IMR-90 (cell line): ENCODE results near the gene ALS2CL. TPM values are rescaled to one million over a fixed set of nuclear protein-coding genes. Genes with fewer than 3 reads are reported as not detected.

Experiments
- ATAC-seq: fragments of 200-7000 bp; cut with Tn5 transposase; 2 replicates; pipeline ENCODE4 v1.9.1; 2020; ENCODE audit warnings: low read depth, mild to moderate bottlenecking, moderate library complexity
- Bru-seq: library from RNA; stranded (reverse); fragments of 400-500 nt; gene quantifications from one replicate; lab custom pipeline; 2021; lab: Mats Ljungman, UMichigan
- BruChase-seq, 2 experiments: library from RNA; stranded (reverse); fragments of 400-500 nt; gene quantifications; one replicate each; lab custom pipeline; 2021; lab: Mats Ljungman, UMichigan
- BruUV-seq: library from RNA; stranded (reverse); fragments of 400-500 nt; replicated peaks from 2 replicates; lab custom pipeline; 2021; lab: Mats Ljungman, UMichigan
- CTCF ChIA-PET: fragments of 300-600 bp; formaldehyde crosslinking; extraction: SDS; loops from one replicate; lab custom pipeline; 2021; ENCODE audit warnings: antibody characterized with exemption; lab: Yijun Ruan, JAX
- POLR2A ChIA-PET: fragments of 300-600 bp; sonication (Branson Sonifier 250); formaldehyde crosslinking; loops from one replicate; lab custom pipeline; 2022; ENCODE audit warnings: antibody characterized with exemption; ENCODE audit not compliant: unreplicated experiment; lab: Charles Lee
- DNase-seq: peaks from one replicate; pipeline ENCODE4 v3.0.0; 2013
- H2AFZ ChIP-seq: replicated peaks from 2 replicates; pipeline ENCODE3; 2013; ENCODE audit warnings: low read length, mild to moderate bottlenecking; ENCODE audit not compliant: poor library complexity
- H2AK5ac ChIP-seq: 2 replicates; pipeline ENCODE4 v1.6.1; 2013; ENCODE audit warnings: low read depth, low read length, inconsistent platforms
- H2AK9ac ChIP-seq: replicated peaks from 2 replicates; pipeline ENCODE3; 2013; ENCODE audit warnings: mild to moderate bottlenecking, low read depth, low read length, moderate library complexity; ENCODE audit not compliant: poor library complexity
- H2BK120ac ChIP-seq: 2 replicates; pipeline ENCODE4 v1.6.1; 2013; ENCODE audit warnings: low read depth, low read length, inconsistent platforms
- H2BK15ac ChIP-seq: 3 replicates; pipeline ENCODE4 v1.6.1; 2013; ENCODE audit warnings: low read depth, low read length, inconsistent platforms
- H2BK20ac ChIP-seq: 2 replicates; pipeline ENCODE4 v1.6.1; 2013; ENCODE audit warnings: low read depth, mild to moderate bottlenecking, inconsistent platforms, low read length, moderate library complexity
- H2BK5ac ChIP-seq: 2 replicates; pipeline ENCODE4 v1.6.1; 2013; ENCODE audit warnings: mild to moderate bottlenecking, low read depth, low read length, inconsistent platforms; ENCODE audit not compliant: poor library complexity, severe bottlenecking
- H3K14ac ChIP-seq: replicated peaks from 2 replicates; pipeline ENCODE4 v1.6.1; 2013; ENCODE audit warnings: low read depth, low read length, inconsistent platforms
- H3K18ac ChIP-seq: 2 replicates; pipeline ENCODE4 v1.6.1; 2013; ENCODE audit warnings: low read depth, low read length, control low read depth
- H3K23ac ChIP-seq: 2 replicates; pipeline ENCODE4 v1.6.1; 2013; ENCODE audit warnings: low read depth, low read length, inconsistent platforms
- H3K27ac ChIP-seq: 2 replicates; pipeline ENCODE4 v1.5.1; 2013; ENCODE audit warnings: mild to moderate bottlenecking, control low read depth, low read length; ENCODE audit not compliant: insufficient read depth
- H3K27me3 ChIP-seq: 2 replicates; pipeline ENCODE4 v1.6.1; 2013; ENCODE audit warnings: low read length; ENCODE audit not compliant: control insufficient read depth, insufficient read depth
- H3K36me3 ChIP-seq: 2 replicates; pipeline ENCODE4 v1.6.1; 2013; ENCODE audit warnings: low read length, mixed read lengths; ENCODE audit not compliant: control insufficient read depth, insufficient read depth
- H3K4ac ChIP-seq: 2 replicates; pipeline ENCODE4 v1.6.1; 2013; ENCODE audit warnings: low read depth, low read length, inconsistent platforms
- H3K4me1 ChIP-seq: 2 replicates; pipeline ENCODE4 v1.6.1; 2013; ENCODE audit warnings: low read length, mixed read lengths; ENCODE audit not compliant: control insufficient read depth, insufficient read depth
- H3K4me2 ChIP-seq: 2 replicates; pipeline ENCODE4 v1.6.1; 2013; ENCODE audit warnings: low read depth, mild to moderate bottlenecking, control low read depth, low read length, moderate library complexity
- H3K4me3 ChIP-seq: 2 replicates; pipeline ENCODE4 v1.5.1; 2013; ENCODE audit warnings: low read depth, mild to moderate bottlenecking, control low read depth, low read length, moderate library complexity; ENCODE audit not compliant: insufficient read depth
- H3K56ac ChIP-seq: 2 replicates; pipeline ENCODE4 v1.6.1; 2013; ENCODE audit warnings: low read length, inconsistent platforms; ENCODE audit not compliant: insufficient read depth; ENCODE audit errors: extremely low read depth
- H3K79me1 ChIP-seq, 2 experiments: 2 replicates each; pipeline ENCODE4 v1.6.1; 2013; ENCODE audit warnings: low read length in 2 of 2, inconsistent platforms in 1 of 2, low read depth in 1 of 2
- H3K9ac ChIP-seq: 2 replicates; pipeline ENCODE4 v1.6.1; 2013; ENCODE audit warnings: low read depth, low read length, control low read depth
- H3K9me1 ChIP-seq: 2 replicates; pipeline ENCODE4 v1.6.1; 2013; ENCODE audit warnings: low read length, inconsistent platforms; ENCODE audit not compliant: insufficient read depth
- H3K9me3 ChIP-seq: 2 replicates; pipeline ENCODE4 v1.6.1; 2013; ENCODE audit warnings: low read length; ENCODE audit not compliant: control insufficient read depth, insufficient read depth
- H4K20me1 ChIP-seq: 2 replicates; pipeline ENCODE4 v1.6.1; 2013; ENCODE audit warnings: low read length, inconsistent platforms; ENCODE audit not compliant: insufficient read depth
- H4K5ac ChIP-seq: 2 replicates; pipeline ENCODE4 v1.6.1; 2013; ENCODE audit warnings: mild to moderate bottlenecking, low read depth, low read length, control low read depth
- H4K8ac ChIP-seq, 2 experiments: 2 replicates each; pipeline ENCODE4 v1.6.1; 2013; ENCODE audit warnings: low read depth in 2 of 2, low read length in 2 of 2, control low read depth in 1 of 2, inconsistent platforms in 1 of 2
- H4K91ac ChIP-seq: 2 replicates; pipeline ENCODE4 v1.6.1; 2013; ENCODE audit warnings: low read depth, low read length, inconsistent platforms; ENCODE audit not compliant: insufficient read depth
- MAZ ChIP-seq: IDR thresholded peaks from 2 replicates; pipeline ENCODE4 v1.6.1; 2012; ENCODE audit warnings: low read depth, mild to moderate bottlenecking, low read length, improper control_type of control experiment, moderate library complexity, borderline replicate concordance
- RFX5 ChIP-seq: IDR thresholded peaks from 2 replicates; pipeline ENCODE4 v1.8.0; 2012; ENCODE audit warnings: low read depth, mild to moderate bottlenecking, low read length, moderate library complexity
- WGBS, 2 experiments: methylation state at CpG; one replicate each; pipeline versions ENCODE4 v1.1.5 to v1.1.7; 2013; ENCODE audit warnings: missing lambda C conversion rate in 2 of 2; ENCODE audit not compliant: insufficient read length in 1 of 2; ENCODE audit errors: extremely low coverage in 2 of 2; 5-methylcytosine and 5-hydroxymethylcytosine counted together
- dilution Hi-C: fragments of 300-500 bp; cut with HindIII; formaldehyde crosslinking; loops from one replicate; pipeline ENCODE4 v1.14.3; 2018; ENCODE audit warnings: low sequenced_read_pairs; ENCODE audit not compliant: unreplicated experiment
- in situ Hi-C: fragments of 300-500 bp; cut with MboI; formaldehyde crosslinking; loops from 3 replicates; pipeline ENCODE4 v1.14.3; 2019; ENCODE audit warnings: low sequenced_read_pairs, inconsistent platforms, mixed read lengths
- intact Hi-C: fragments of 100-400 bp; cut with micrococcal nuclease; formaldehyde crosslinking; loops from 2 replicates; pipeline ENCODE4 v1.10.0; 2022
- long read RNA-seq: library from polyadenylated mRNA; unstranded; transcript quantifications from one replicate; pipeline ENCODE4 v2.0.0, GENCODE V29; 2021; ENCODE audit not compliant: unreplicated experiment
- polyA plus RNA-seq, 3 experiments: library from polyadenylated mRNA; depleted of rRNA; stranded (reverse); fragments of >200 nt; gene quantifications; 2 replicates each; pipeline ENCODE4 v1.2.3, GENCODE V29; 2012; ENCODE audit warnings: low replicate concordance in 1 of 3
- total RNA-seq: library from RNA; depleted of rRNA; stranded (reverse); fragments of >200 nt; gene quantifications from 2 replicates; pipeline ENCODE4 v1.2.3, GENCODE V29; 2012; rRNA removed

The ALS2CL gene
- total RNA-seq (1.4 and 2.2 TPM in 2 replicates), polyA plus RNA-seq (2012; rRNA removed) (4.6 and 4.8 TPM in 2 replicates), Bru-seq, nascent RNA (percentile 48 among the genes with signal in this experiment), BruChase-seq, experiment 1, labeled RNA remaining after a 6-hour chase (percentile 57 among the genes with signal in this experiment), BruChase-seq, experiment 2, labeled RNA remaining after a 2-hour chase (percentile 60 among the genes with signal in this experiment)
- 0.56 and 1.5 TPM in 2 replicates for polyA plus RNA-seq (2012; cell fraction: cytosol; rRNA removed)
- 25.7 and 43.0 TPM in 2 replicates for polyA plus RNA-seq (2012; cell fraction: nucleus; rRNA removed; ENCODE audit: low replicate concordance)
- long read RNA-seq, full-length matches to known transcripts, result 4 of 22 reads
- long read RNA-seq, partial matches to known transcripts, result 9 of 22 reads
- long read RNA-seq, other reads (novel, unspliced or antisense), result 9 of 22 reads

GRCh38 chr3:46693038-46693891, at the start of gene ALS2CL:
Gene ALS2CL, minus strand, starts transcription at chr3:46693679. Its CDS starts 4,239 bp downstream, at chr3:46689440.
- H4K8ac ChIP-seq, result peak within 1 kb of the TSS; percentile 54 to 63; a peak in 3 of 4 replicates
- DNase-seq, result no peak
- intact Hi-C loops (no loop called here), in situ Hi-C loops (no loop called here), dilution Hi-C loops (no loop called here)
- no peak within 1 kb of the TSS for H3K56ac ChIP-seq
- peak within 1 kb of the TSS; percentile 48 for H2BK5ac ChIP-seq
- peak within 1 kb of the TSS; percentile 19; the same call in 1 of the 2 replicates for H3K14ac ChIP-seq
- H3K27ac ChIP-seq, result peak within 1 kb of the TSS; percentile 34; the same call in 1 of the 2 replicates
- peak within 1 kb of the TSS; percentile 95 for H2AFZ ChIP-seq
- H4K20me1 ChIP-seq, result peaks cover 5% of the 10 kb centered on the region; the same call in 1 of the 2 replicates
- no peaks in the 10 kb centered on the region; a peak in 1 of 4 replicates for H3K79me1 ChIP-seq
- peak; percentile 80 for ATAC-seq
- H3K4me1 ChIP-seq, result peaks cover 20% of the 10 kb centered on the region
- H2AK5ac ChIP-seq, result peak within 1 kb of the TSS; percentile 56
- peak within 1 kb of the TSS; percentile 40 for H3K4ac ChIP-seq
- WGBS, 2 experiments, result 2% methylated on average over 18 of the region's 71 CpGs; no CpG with 5 or more reads in 1 of the 2 experiments
- H3K36me3 ChIP-seq, result no peaks in the 10 kb centered on the region; the same call in 1 of the 2 replicates
- POLR2A ChIA-PET, result no interaction called here
- CTCF ChIA-PET, result no interaction called here
- BruUV-seq, result no TSS peak
- peak within 1 kb of the TSS; percentile 27 for H3K18ac ChIP-seq
- peak within 1 kb of the TSS; percentile 14; the same call in 1 of the 3 replicates for H2BK15ac ChIP-seq
- peak within 1 kb of the TSS; percentile 84 for H3K4me2 ChIP-seq
- H4K91ac ChIP-seq, result no peak within 1 kb of the TSS; the same call in none of the 2 replicates
- peaks cover 9% of the 10 kb centered on the region for H3K27me3 ChIP-seq
- H2AK9ac ChIP-seq, result peak within 1 kb of the TSS; percentile 93
- H2BK120ac ChIP-seq, result peak within 1 kb of the TSS; percentile 40; the same call in 1 of the 2 replicates
- peak within 1 kb of the TSS; percentile 93 for H3K4me3 ChIP-seq
- peaks cover 14% of the 10 kb centered on the region; the same call in 1 of the 2 replicates for H3K9me1 ChIP-seq
- H3K23ac ChIP-seq, result peak within 1 kb of the TSS; percentile 59
- H4K5ac ChIP-seq, result peak within 1 kb of the TSS; percentile 53; the same call in 1 of the 2 replicates
- TF ChIP-seq RFX5 (no peak), MAZ (peak; percentile 12; the same call in 1 of the 2 replicates)
- no peak within 1 kb of the TSS for H2BK20ac ChIP-seq
- H3K9ac ChIP-seq, result peak within 1 kb of the TSS; percentile 64
- H3K9me3 ChIP-seq, result no peaks in the 10 kb centered on the region
